ENCODE results near the gene BST1.

DNA sequence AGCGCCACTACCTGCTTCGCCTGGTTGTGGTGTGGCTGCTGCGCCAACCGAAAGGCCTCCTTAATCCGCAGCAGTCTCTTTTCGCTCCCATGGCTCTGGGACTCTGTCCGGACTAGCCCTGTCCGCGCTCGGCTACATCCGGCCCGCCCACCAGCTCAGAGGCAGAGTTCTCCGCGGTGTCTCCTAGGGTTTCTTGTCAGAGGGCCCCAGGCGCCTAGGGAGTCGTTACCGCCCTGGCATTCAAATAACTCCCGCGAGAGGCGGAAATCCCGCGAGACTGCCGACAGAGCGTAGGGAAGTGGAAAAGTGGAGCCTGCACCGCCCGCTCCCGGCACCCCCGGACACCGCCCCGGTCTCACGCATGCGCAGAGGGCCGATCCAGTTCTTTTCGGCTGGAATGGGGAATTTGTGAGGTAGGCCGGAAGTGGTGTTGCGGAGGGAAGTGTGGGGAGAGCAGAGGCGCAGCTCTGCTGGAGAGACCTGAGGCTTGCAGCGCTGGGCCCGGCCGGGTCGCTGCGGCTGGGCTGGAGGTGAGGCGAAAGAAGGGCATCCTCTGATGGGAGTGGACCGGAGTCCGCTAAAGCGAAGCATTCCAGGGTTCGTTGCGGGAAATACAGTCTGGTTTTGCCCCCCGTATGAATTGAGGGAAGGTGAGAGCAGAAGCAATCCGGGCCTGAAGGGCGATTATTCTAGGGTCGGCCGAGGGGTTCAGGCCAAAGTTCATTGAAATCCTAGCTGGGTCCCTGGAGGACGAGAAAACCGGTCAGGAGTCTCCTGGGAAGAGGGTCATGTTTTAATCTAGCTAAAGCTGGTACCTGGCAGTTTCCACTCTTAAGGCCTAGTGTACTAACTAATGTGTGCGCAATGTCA is 21.3 kb upstream of the BST1 start, which contains the start of gene FAM200B:
- TF ChIP-seq POLR2A (IDR thresholded peaks at IDR 0.05; ENCODE audit: low read length) (peak; percentile 88), GATA1 (IDR thresholded peaks at IDR 0.05; ENCODE audit: low read depth, low read length) (no peak)

Data from erythroblast (primary cell).